GM12801 (cell line): ENCODE results near the gene TUNAR.

Source experiments
- TF ChIP-seq, protein P1 (sequence below): IDR thresholded peaks from one replicate; pipeline ENCODE4 v1.5.1; 2011; ENCODE audit warnings: control low read depth; ENCODE audit not compliant: insufficient read length; ENCODE audit errors: extremely low read depth

The TUNAR gene

GRCh38 chr14:95876761-95877538 is at the start of gene TUNAR:
TSS of gene TUNAR (plus strand) at chr14:95876832.
- TF ChIP-seq, protein P1, sequence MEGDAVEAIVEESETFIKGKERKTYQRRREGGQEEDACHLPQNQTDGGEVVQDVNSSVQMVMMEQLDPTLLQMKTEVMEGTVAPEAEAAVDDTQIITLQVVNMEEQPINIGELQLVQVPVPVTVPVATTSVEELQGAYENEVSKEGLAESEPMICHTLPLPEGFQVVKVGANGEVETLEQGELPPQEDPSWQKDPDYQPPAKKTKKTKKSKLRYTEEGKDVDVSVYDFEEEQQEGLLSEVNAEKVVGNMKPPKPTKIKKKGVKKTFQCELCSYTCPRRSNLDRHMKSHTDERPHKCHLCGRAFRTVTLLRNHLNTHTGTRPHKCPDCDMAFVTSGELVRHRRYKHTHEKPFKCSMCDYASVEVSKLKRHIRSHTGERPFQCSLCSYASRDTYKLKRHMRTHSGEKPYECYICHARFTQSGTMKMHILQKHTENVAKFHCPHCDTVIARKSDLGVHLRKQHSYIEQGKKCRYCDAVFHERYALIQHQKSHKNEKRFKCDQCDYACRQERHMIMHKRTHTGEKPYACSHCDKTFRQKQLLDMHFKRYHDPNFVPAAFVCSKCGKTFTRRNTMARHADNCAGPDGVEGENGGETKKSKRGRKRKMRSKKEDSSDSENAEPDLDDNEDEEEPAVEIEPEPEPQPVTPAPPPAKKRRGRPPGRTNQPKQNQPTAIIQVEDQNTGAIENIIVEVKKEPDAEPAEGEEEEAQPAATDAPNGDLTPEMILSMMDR = no peak

DNA sequence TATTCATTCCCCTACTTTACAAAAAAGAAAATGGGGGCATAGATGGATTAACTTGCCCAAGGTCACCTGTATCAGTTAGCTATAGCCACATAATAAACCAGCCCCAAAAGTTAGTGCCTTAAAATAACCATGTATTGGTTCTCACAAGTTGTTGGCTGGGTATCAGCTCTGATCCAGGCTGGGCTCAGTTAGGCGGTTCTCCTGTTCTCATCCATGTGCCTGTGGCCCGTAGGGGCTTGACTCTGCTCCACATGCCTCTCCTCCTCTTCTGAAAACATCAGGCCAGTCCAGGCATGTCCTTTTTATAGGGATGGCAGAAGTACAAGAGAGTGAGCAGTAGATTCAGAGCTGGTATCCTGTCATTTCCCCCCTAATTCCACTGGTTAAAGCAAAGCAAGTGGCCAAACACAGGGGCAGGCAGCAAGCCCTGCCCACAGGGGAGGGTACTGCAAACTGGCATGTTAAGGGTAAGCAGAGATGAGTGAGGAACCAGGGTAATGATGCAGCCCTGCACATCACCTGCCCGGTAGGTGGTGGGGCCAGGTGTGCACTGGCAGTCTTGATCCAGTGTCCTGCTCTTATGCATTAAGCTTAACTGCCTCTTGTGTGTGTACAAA is 47.9 kb upstream of the TUNAR start:
- TF ChIP-seq, protein P1 = no peak

DNA sequence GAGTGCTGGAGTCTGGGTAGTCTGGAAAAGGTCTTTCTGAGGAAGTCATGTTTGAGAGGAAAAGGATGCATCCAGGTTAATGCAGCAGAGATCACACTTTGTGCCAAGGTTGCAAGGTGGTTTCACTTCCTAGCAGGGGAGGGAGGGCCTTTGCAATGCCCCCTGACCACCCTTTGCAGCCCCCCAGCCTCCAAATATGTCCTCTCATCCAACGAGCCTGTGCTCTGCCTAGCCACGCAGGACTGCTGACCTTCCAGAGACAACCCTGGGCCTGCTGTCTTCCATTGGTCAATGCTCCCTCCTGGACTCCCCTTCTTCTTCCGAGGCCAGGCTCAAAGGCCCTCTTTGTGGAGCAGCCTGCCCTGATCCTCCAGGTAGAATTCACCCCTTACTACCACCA is 47.3 kb upstream of the TUNAR start:
- TF ChIP-seq, protein P1 = no peak

DNA sequence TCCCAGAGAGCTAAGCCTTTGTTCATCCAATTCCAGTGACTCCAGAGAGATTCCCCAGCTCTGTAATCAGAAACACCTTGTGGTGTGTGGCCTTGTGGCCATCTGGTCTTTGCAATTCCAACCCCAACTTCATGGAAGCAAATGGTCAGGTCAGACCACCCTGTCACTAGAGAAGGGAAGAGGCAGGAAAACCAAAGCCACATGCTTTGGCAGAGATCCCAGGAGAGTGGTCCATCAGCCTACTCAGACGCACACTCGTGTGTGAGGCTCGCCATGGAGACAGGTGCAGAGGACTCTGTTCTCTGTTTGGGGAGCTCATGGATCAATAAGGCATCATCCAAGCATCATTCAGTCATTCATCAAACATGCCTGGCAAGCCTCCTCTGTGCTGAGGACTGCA is 46.2 kb upstream of the TUNAR start:
- TF ChIP-seq, protein P1 = no peak

DNA sequence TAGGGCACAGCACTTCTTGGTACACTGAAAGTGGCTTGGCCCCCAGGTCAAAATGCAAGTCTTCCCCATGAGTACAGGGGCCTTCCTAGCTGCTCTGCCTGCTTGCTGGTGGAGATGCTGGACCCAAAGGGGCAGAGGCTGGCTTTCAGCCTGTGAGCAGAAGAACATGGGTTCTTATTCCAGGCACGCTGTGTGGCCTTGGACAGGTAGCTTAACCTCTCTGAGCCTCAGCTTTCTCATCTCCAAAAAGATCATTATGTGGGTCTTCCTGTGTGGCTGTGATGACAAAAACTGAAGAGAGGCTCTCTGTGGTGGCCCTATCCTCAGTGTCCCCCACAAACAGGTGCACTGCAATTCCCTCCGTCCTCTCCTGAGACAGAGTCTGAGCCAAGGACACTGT is 45.6 kb upstream of the TUNAR start:
- TF ChIP-seq, protein P1 = no peak

DNA sequence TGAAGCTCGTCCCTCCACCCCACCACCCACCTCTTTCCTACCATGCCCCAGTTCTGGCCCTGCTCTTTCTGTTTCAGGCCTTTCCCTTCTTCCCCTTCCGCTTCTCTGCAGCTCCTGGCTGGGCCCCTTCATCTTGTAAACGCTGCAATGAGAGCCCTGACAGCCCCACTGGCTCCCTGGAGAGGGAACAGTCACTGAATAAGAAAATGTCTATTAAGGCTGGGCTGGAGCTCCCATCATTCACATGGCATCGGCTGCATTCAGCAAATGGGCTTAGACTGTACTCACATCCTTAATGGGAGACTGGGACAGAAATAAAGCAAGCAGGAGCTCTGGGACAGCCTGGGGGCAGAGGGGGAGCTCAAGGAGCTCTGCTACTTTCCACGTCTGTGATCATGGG is 45.2 kb upstream of the TUNAR start:
- TF ChIP-seq, protein P1 = no peak

GRCh38 chr14:95832012-95832411 is 44.6 kb upstream of the TUNAR start:
- TF ChIP-seq, protein P1 = no peak
